Esophagus squamous epithelium (tissue), 4 donors: ENCODE data around the gene CLSTN1.

Experiments
- POLR2A ChIP-seq, 4 donors: fragments of 450-650 bp; IDR thresholded peaks; one replicate each; pipeline ENCODE4 v1.6.1; 2017; ENCODE audit warnings: antibody characterized with exemption in 4 of 4, mild to moderate bottlenecking in 4 of 4, moderate library complexity in 3 of 4
- TF ChIP-seq, protein P1 (sequence below), 6 experiments: fragments of 450-650 bp in 4 of 6; fragments of 200-600 bp in 2 of 6; sonication (generic) in 2 of 6; IDR thresholded peaks; one replicate each; pipeline ENCODE4 v1.5.1; 2016 to 2019; ENCODE audit warnings: antibody characterized with exemption in 6 of 6, mild to moderate bottlenecking in 4 of 6, moderate library complexity in 4 of 6

GRCh38 chr1:9853249-9853595 lies 29.5 kb upstream of the CLSTN1 start:
- TF ChIP-seq, protein P1, sequence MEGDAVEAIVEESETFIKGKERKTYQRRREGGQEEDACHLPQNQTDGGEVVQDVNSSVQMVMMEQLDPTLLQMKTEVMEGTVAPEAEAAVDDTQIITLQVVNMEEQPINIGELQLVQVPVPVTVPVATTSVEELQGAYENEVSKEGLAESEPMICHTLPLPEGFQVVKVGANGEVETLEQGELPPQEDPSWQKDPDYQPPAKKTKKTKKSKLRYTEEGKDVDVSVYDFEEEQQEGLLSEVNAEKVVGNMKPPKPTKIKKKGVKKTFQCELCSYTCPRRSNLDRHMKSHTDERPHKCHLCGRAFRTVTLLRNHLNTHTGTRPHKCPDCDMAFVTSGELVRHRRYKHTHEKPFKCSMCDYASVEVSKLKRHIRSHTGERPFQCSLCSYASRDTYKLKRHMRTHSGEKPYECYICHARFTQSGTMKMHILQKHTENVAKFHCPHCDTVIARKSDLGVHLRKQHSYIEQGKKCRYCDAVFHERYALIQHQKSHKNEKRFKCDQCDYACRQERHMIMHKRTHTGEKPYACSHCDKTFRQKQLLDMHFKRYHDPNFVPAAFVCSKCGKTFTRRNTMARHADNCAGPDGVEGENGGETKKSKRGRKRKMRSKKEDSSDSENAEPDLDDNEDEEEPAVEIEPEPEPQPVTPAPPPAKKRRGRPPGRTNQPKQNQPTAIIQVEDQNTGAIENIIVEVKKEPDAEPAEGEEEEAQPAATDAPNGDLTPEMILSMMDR (IDR thresholded peaks at IDR 0.05): no peak
- no peak for TF ChIP-seq POLR2A (IDR thresholded peaks at IDR 0.05)
